HepG2 (cell line): ENCODE results near the gene DIRAS1. TPM values are rescaled to one million over a fixed set of nuclear protein-coding genes. Genes with fewer than 3 reads are reported as not detected.
A peak's percentile ranks its signal among the peaks of the same experiment; 100 is the strongest.

ENCODE experiments used
- ADNP ChIP-seq: sonication (generic); formaldehyde crosslinking; IDR thresholded peaks from 2 replicates; pipeline ENCODE4 v1.4.0; 2020; ENCODE audit warnings: missing genetic modification reagents
- CBX2 ChIP-seq, 2 experiments: fragments of 200-600 bp in 1 of 2; sonication (generic); formaldehyde crosslinking in 1 of 2; IDR thresholded peaks; 2 replicates each; pipeline versions ENCODE4 v1.7.0 to v1.8.1; 2018 to 2022; ENCODE audit warnings: low read depth in 2 of 2, low read length in 1 of 2, mild to moderate bottlenecking in 1 of 2, missing genetic modification reagents in 1 of 2
- CENPT ChIP-seq: sonication (generic); formaldehyde crosslinking; IDR thresholded peaks from 2 replicates; pipeline ENCODE4 v1.8.0; 2022; ENCODE audit warnings: low read depth, mild to moderate bottlenecking, moderate library complexity, missing genetic modification reagents
- CHD2 ChIP-seq: IDR thresholded peaks from 2 replicates; pipeline ENCODE4 v1.6.1; 2011; ENCODE audit warnings: low read depth, low read length, improper control_type of control experiment
- FIP1L1 ChIP-seq: fragments of 200-400 bp; formaldehyde crosslinking; IDR thresholded peaks from 2 replicates; pipeline ENCODE4 v1.6.1; 2018; ENCODE audit warnings: low read depth, mild to moderate bottlenecking, low read length, moderate library complexity, borderline replicate concordance; ENCODE audit not compliant: insufficient read depth
- GMEB2 ChIP-seq: IDR thresholded peaks from 2 replicates; pipeline ENCODE4 v1.6.1; 2016; ENCODE audit warnings: missing biosample characterization, missing genetic modification reagents, low read depth
- HIVEP1 ChIP-seq: sonication (generic); formaldehyde crosslinking; IDR thresholded peaks from 2 replicates; pipeline ENCODE4 v1.4.0; 2020; ENCODE audit warnings: mild to moderate bottlenecking, missing genetic modification reagents
- HOXA7 ChIP-seq: sonication (generic); formaldehyde crosslinking; IDR thresholded peaks from 2 replicates; pipeline ENCODE4 v1.8.1; 2022; ENCODE audit warnings: mild to moderate bottlenecking, missing genetic modification reagents, moderate library complexity
- LCORL ChIP-seq, 2 experiments: fragments of 450-650 bp in 1 of 2; sonication (generic) in 1 of 2; formaldehyde crosslinking in 1 of 2; IDR thresholded peaks; 2 replicates each; pipeline versions ENCODE4 v1.5.0 to v1.6.1; 2017 to 2020; ENCODE audit warnings: antibody characterized with exemption in 1 of 2, missing genetic modification reagents in 1 of 2
- MTF2 ChIP-seq: sonication (generic); formaldehyde crosslinking; IDR thresholded peaks from 2 replicates; pipeline ENCODE4 v1.5.0; 2020; ENCODE audit warnings: missing genetic modification reagents, borderline replicate concordance
- POGZ ChIP-seq: sonication (generic); formaldehyde crosslinking; IDR thresholded peaks from 2 replicates; pipeline ENCODE4 v1.4.0; 2020; ENCODE audit warnings: mild to moderate bottlenecking, missing genetic modification reagents
- SRY ChIP-seq: sonication (generic); formaldehyde crosslinking; IDR thresholded peaks from 2 replicates; pipeline ENCODE4 v1.8.0; 2022; ENCODE audit warnings: mild to moderate bottlenecking, missing genetic modification reagents
- THYN1 ChIP-seq: sonication (generic); formaldehyde crosslinking; IDR thresholded peaks from 2 replicates; pipeline ENCODE4 v1.8.1; 2023; ENCODE audit warnings: low read depth, mild to moderate bottlenecking, moderate library complexity, missing genetic modification reagents, borderline replicate concordance
- TRAFD1 ChIP-seq: sonication (generic); formaldehyde crosslinking; IDR thresholded peaks from 2 replicates; pipeline ENCODE4 v1.5.1; 2020; ENCODE audit warnings: missing genetic modification reagents, mild to moderate bottlenecking, borderline replicate concordance
- ZNF234 ChIP-seq: sonication (generic); formaldehyde crosslinking; conservative IDR thresholded peaks from 2 replicates; pipeline ENCODE4 v1.5.1; 2020; ENCODE audit warnings: mild to moderate bottlenecking, missing genetic modification reagents
- ZNF281 ChIP-seq: sonication (generic); formaldehyde crosslinking; IDR thresholded peaks from 2 replicates; pipeline ENCODE4 v1.4.0; 2020; ENCODE audit warnings: missing genetic modification reagents, borderline replicate concordance
- ZNF326 ChIP-seq: sonication (generic); formaldehyde crosslinking; IDR thresholded peaks from 2 replicates; pipeline ENCODE4 v1.4.0; 2020; ENCODE audit warnings: missing genetic modification reagents, borderline replicate concordance
- ZNF652 ChIP-seq: IDR thresholded peaks from 2 replicates; pipeline ENCODE4 v1.6.1; 2016; ENCODE audit warnings: low read depth, borderline replicate concordance
- ZNF710 ChIP-seq: sonication (generic); formaldehyde crosslinking; IDR thresholded peaks from 2 replicates; pipeline ENCODE4 v1.5.0; 2020; ENCODE audit warnings: mild to moderate bottlenecking, missing genetic modification reagents, borderline replicate concordance
- polyA plus RNA-seq, 8 experiments: library from polyadenylated mRNA; depleted of rRNA in 3 of 8; stranded (reverse) in 7 of 8; unstranded in 1 of 8; fragments of >200 nt; fragmentation: Illumina TruSeq in 4 of 8; extraction: Trizol in 4 of 8; gene quantifications; 2 replicates each; pipeline versions ENCODE4 v1.2.1 to v1.2.3, GENCODE V29; 2011 to 2016; ENCODE audit warnings: low read depth in 4 of 8, missing spikeins in 1 of 8, mixed read lengths in 1 of 8; ENCODE audit not compliant: insufficient read depth in 1 of 8
- total RNA-seq, 5 experiments: library from RNA; depleted of rRNA; stranded (reverse); fragments of >200 nt; fragmentation: Illumina TruSeq; extraction: Trizol; gene quantifications; 2 replicates each; pipeline ENCODE4 v1.2.3, GENCODE V29; 2016; ENCODE audit warnings: low read depth in 1 of 5

The DIRAS1 gene
- total and polyA plus RNA-seq, 2 of the 13 experiments (the other 11 are each of a cell fraction or from before 2014, with no cell fraction given): 0.97 to 1.8 TPM

GRCh38 chr19:2739602-2740313, 18.6 kb upstream of the DIRAS1 start, which contains the start of gene SLC39A3 (continued):
- TF ChIP-seq HOXA7 (0 out of 2 replicates have a peak, but pooled peaks have one; percentile 51), GMEB2 (CRISPR knock-in tag) (peak; percentile 65; the same call in 1 of the 2 replicates), ZNF234 (peak; percentile 98), ADNP (peak; percentile 47; the same call in 1 of the 2 replicates), LCORL (IDR thresholded peaks at IDR 0.05) (no peak), LCORL (CRISPR knock-in tag; IDR thresholded peaks at IDR 0.05) (peak; percentile 84), CBX2 (IDR thresholded peaks at IDR 0.05; ENCODE audit: low read depth, low read length) (no peak), CBX2 (CRISPR knock-in tag; IDR thresholded peaks at IDR 0.05; ENCODE audit: low read depth) (no peak), ZNF652 (CRISPR knock-in tag) (0 out of 2 replicates have a peak, but pooled peaks have one; percentile 60), CENPT (CRISPR knock-in tag) (peak; percentile 89), THYN1 (CRISPR knock-in tag) (no peak), POGZ (peak; percentile 86), ZNF281 (CRISPR knock-in tag) (peak; percentile 70; the same call in 1 of the 2 replicates), TRAFD1 (CRISPR knock-in tag) (peak; percentile 54; the same call in 1 of the 2 replicates), ZNF326 (CRISPR knock-in tag) (no peak), MTF2 (CRISPR knock-in tag) (peak; percentile 88; the same call in 1 of the 2 replicates), FIP1L1 (0 out of 2 replicates have a peak, but pooled peaks have one; percentile 55), ZNF710 (peak; percentile 81), CHD2 (no peak), SRY (CRISPR knock-in tag) (peak; percentile 97), HIVEP1 (peak; percentile 94)
